ENCODE data around the gene IQCM.

The IQCM gene

DNA sequence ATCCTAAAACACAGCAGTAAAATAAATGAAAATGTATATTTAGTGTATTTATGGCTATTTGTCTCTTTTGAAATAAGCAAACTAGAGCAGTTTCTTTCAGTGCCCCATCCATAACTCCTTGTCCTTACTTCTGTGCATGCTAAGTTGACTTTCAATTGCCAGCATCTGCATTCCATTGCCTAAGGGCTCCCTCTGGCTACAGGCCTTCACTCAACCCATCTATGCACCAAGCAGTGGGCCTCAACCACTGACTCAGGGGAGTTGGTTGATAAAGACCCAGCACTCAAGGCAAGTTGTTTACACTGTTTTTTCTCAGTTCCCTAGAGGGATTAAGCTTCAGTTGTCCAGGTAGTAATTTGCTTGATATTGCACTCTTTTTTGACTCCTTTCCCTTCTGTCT is 265.7 kb downstream of the IQCM start:
- Histone ChIP-seq H3K27ac (no peak overlapping the region), H3K9me3 (ENCODE audit: control insufficient read depth, low read length) (no peaks in the 10 kb centered on the region)
- TF ChIP-seq, protein P1, sequence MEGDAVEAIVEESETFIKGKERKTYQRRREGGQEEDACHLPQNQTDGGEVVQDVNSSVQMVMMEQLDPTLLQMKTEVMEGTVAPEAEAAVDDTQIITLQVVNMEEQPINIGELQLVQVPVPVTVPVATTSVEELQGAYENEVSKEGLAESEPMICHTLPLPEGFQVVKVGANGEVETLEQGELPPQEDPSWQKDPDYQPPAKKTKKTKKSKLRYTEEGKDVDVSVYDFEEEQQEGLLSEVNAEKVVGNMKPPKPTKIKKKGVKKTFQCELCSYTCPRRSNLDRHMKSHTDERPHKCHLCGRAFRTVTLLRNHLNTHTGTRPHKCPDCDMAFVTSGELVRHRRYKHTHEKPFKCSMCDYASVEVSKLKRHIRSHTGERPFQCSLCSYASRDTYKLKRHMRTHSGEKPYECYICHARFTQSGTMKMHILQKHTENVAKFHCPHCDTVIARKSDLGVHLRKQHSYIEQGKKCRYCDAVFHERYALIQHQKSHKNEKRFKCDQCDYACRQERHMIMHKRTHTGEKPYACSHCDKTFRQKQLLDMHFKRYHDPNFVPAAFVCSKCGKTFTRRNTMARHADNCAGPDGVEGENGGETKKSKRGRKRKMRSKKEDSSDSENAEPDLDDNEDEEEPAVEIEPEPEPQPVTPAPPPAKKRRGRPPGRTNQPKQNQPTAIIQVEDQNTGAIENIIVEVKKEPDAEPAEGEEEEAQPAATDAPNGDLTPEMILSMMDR (IDR thresholded peaks at IDR 0.05) = no peak

GRCh38 chr4:149534779-149535178 is 280.9 kb downstream of the IQCM start:
- TF ChIP-seq, protein P1 (IDR thresholded peaks at IDR 0.05) = no peak
- Histone ChIP-seq H3K4me2 (ENCODE audit: low read length) (no peak overlapping the region), H3K36me3 (ENCODE audit: control insufficient read depth, insufficient read depth, low read length) (no peaks in the 10 kb centered on the region), H3K27ac (no peak overlapping the region), H3K4me3 (ENCODE audit: low read depth, low read length) (no peak overlapping the region), H3K79me2 (no peaks in the 10 kb centered on the region), H2AFZ (no peak overlapping the region), H3K4me1 (no peaks in the 10 kb centered on the region), H3K9me3 (ENCODE audit: control insufficient read depth, low read length) (no peaks in the 10 kb centered on the region), H3K9ac (no peak overlapping the region), H3K27me3 (ENCODE audit: control insufficient read depth, insufficient read depth, low read length) (no peaks in the 10 kb centered on the region)

More for the DNA sequence above, 265.7 kb downstream of the IQCM start:
- H3K9ac ChIP-seq = no peak overlapping the region
- no peak overlapping the region for H2AFZ ChIP-seq
- H3K4me2 ChIP-seq (ENCODE audit: low read length) = no peak overlapping the region
- H3K4me1 ChIP-seq = no peaks in the 10 kb centered on the region
- no peaks in the 10 kb centered on the region for H3K27me3 ChIP-seq (ENCODE audit: control insufficient read depth, insufficient read depth, low read length)
- no peaks in the 10 kb centered on the region for H3K79me2 ChIP-seq
- no peak overlapping the region for H3K4me3 ChIP-seq (ENCODE audit: low read depth, low read length)
- H3K36me3 ChIP-seq (ENCODE audit: control insufficient read depth, insufficient read depth, low read length) = no peaks in the 10 kb centered on the region

- no peaks in the 10 kb centered on the region for H3K36me3 ChIP-seq (ENCODE audit: control insufficient read depth, insufficient read depth, low read length)
- no peak overlapping the region for H2AFZ ChIP-seq
- no peaks in the 10 kb centered on the region for H3K4me1 ChIP-seq
Observed at GRCh38 chr4:149531861-149532260, 283.8 kb downstream of the IQCM start.

DNA sequence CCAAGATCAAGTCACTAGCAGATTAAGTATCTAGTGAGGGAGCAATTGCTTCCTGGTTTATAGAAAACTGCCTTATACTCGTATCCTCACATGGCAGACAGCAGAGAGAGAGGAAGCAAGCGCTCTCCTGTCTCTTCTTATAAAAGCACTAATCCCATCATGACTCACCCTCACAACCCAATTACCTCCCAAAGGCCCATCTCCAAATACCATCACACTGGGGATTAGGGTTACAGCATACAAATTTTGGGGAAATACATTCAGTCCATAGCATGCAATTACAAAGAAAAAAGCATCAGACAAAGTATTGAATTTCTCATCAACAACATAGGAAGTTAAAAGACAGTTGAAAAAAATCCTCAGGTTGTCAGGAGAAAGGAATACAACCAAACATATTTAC is 292.6 kb downstream of the IQCM start:
- Histone ChIP-seq H3K4me3 (ENCODE audit: low read depth, low read length) (no peak overlapping the region), H3K27me3 (ENCODE audit: control insufficient read depth, insufficient read depth, low read length) (no peaks in the 10 kb centered on the region), H3K9ac (no peak overlapping the region), H3K4me1 (no peaks in the 10 kb centered on the region), H3K9me3 (ENCODE audit: control insufficient read depth, low read length) (no peaks in the 10 kb centered on the region), H3K36me3 (ENCODE audit: control insufficient read depth, insufficient read depth, low read length) (no peaks in the 10 kb centered on the region), H2AFZ (no peak overlapping the region), H3K79me2 (no peaks in the 10 kb centered on the region), H3K4me2 (ENCODE audit: low read length) (no peak overlapping the region), H3K27ac (no peak overlapping the region)
- TF ChIP-seq, protein P1 (IDR thresholded peaks at IDR 0.05) = no peak

More at GRCh38 chr4:149531861-149532260, 283.8 kb downstream of the IQCM start:
- H3K79me2 ChIP-seq = no peaks in the 10 kb centered on the region
- TF ChIP-seq, protein P1 (IDR thresholded peaks at IDR 0.05) = no peak
- no peak overlapping the region for H3K9ac ChIP-seq
- no peaks in the 10 kb centered on the region for H3K9me3 ChIP-seq (ENCODE audit: control insufficient read depth, low read length)
- no peaks in the 10 kb centered on the region for H3K27me3 ChIP-seq (ENCODE audit: control insufficient read depth, insufficient read depth, low read length)
- H3K4me3 ChIP-seq (ENCODE audit: low read depth, low read length) = no peak overlapping the region
- no peak overlapping the region for H3K4me2 ChIP-seq (ENCODE audit: low read length)
- H3K27ac ChIP-seq = no peak overlapping the region

GRCh38 chr4:149521611-149522425 is 293.8 kb downstream of the IQCM start:
- Histone ChIP-seq H2AFZ (no peak overlapping the region), H3K9ac (no peak overlapping the region), H3K79me2 (no peaks in the 10 kb centered on the region), H3K4me1 (no peaks in the 10 kb centered on the region), H3K36me3 (ENCODE audit: control insufficient read depth, insufficient read depth, low read length) (no peaks in the 10 kb centered on the region), H3K9me3 (ENCODE audit: control insufficient read depth, low read length) (no peaks in the 10 kb centered on the region), H3K27ac (no peak overlapping the region), H3K4me3 (ENCODE audit: low read depth, low read length) (no peak overlapping the region), H3K4me2 (ENCODE audit: low read length) (no peak overlapping the region), H3K27me3 (ENCODE audit: control insufficient read depth, insufficient read depth, low read length) (no peaks in the 10 kb centered on the region)
- TF ChIP-seq, protein P1 (IDR thresholded peaks at IDR 0.05) = no peak
